B cell (primary cell): Measurements from ENCODE around the gene TNXB. TPM values are rescaled to one million over a fixed set of nuclear protein-coding genes. Genes with fewer than 3 reads are reported as not detected.

Experiments
- ATAC-seq: fragments of 200-7000 bp; cut with Tn5 transposase; one replicate; pipeline ENCODE4 v1.10.0; 2021; ENCODE audit warnings: low read depth, mild to moderate bottlenecking, moderate number of reproducible peaks, moderate library complexity
- CTCF ChIA-PET: fragments of 350-600 bp; sonication (Branson Sonifier 250); formaldehyde crosslinking; loops from one replicate; lab custom pipeline; 2021; ENCODE audit warnings: antibody characterized with exemption, inconsistent platforms; lab: Charles Lee
- POLR2A ChIA-PET: fragments of 350-600 bp; sonication (Branson Sonifier 250); formaldehyde crosslinking; loops from one replicate; lab custom pipeline; 2021; ENCODE audit warnings: antibody characterized with exemption; lab: Charles Lee
- DNase-seq: peaks from one replicate; pipeline ENCODE4 v3.0.0; 2013
- H2AFZ ChIP-seq: 2 replicates; pipeline ENCODE4 v1.6.1; 2012; ENCODE audit warnings: mild to moderate bottlenecking, low read depth, low read length; ENCODE audit not compliant: insufficient read depth, poor library complexity, severe bottlenecking
- H3K27ac ChIP-seq, 2 donors: 1 replicate in 1 of 2; 2 replicates in 1 of 2; pipeline ENCODE4 v1.5.1; 2012 to 2013; ENCODE audit warnings: low read length in 2 of 2, mild to moderate bottlenecking in 2 of 2, moderate library complexity in 1 of 2
- H3K27me3 ChIP-seq, 4 experiments: fragments of 200-600 bp in 1 of 4; sonication (generic) in 1 of 4; replicated peaks in 1 of 4; 1 replicate in 2 of 4; 2 replicates in 2 of 4; pipeline versions ENCODE4 v1.6.1 to v1.7.0; 2013 to 2016; ENCODE audit warnings: low read length in 3 of 4, mild to moderate bottlenecking in 2 of 4, mixed read lengths in 1 of 4, moderate library complexity in 1 of 4; ENCODE audit not compliant: insufficient read depth in 4 of 4, control insufficient read depth in 3 of 4; ENCODE audit errors: control extremely low read depth in 1 of 4
- H3K36me3 ChIP-seq, 2 experiments: replicated peaks in 1 of 2; 1 replicate in 1 of 2; 2 replicates in 1 of 2; pipeline versions ENCODE4 v1.6.1 to v1.7.1; 2013; ENCODE audit warnings: low read length in 1 of 2; ENCODE audit not compliant: insufficient read depth in 2 of 2, control insufficient read depth in 1 of 2; ENCODE audit errors: control extremely low read depth in 1 of 2, extremely low read depth in 1 of 2
- H3K4me1 ChIP-seq, 2 donors: fragments of 200-600 bp in 1 of 2; sonication (generic) in 1 of 2; 1 replicate in 1 of 2; 2 replicates in 1 of 2; pipeline versions ENCODE4 v1.5.1 to v1.6.1; 2013 to 2017; ENCODE audit warnings: low read length in 2 of 2; ENCODE audit not compliant: control insufficient read depth in 2 of 2, insufficient read depth in 2 of 2
- H3K4me2 ChIP-seq: replicated peaks from 2 replicates; pipeline ENCODE3; 2012; ENCODE audit warnings: mild to moderate bottlenecking, low read depth, low read length; ENCODE audit not compliant: poor library complexity, severe bottlenecking
- H3K4me3 ChIP-seq, 5 experiments: fragments of 200-600 bp in 1 of 5; sonication (generic) in 1 of 5; 1 replicate in 3 of 5; 2 replicates in 2 of 5; pipeline versions ENCODE4 v1.5.1 to v1.7.0; 2011 to 2016; ENCODE audit warnings: low read length in 4 of 5, mild to moderate bottlenecking in 4 of 5, low read depth in 2 of 5, control low read depth in 1 of 5, moderate library complexity in 1 of 5; ENCODE audit not compliant: insufficient read depth in 1 of 5; ENCODE audit errors: control extremely low read depth in 1 of 5, extremely low read depth in 1 of 5
- H3K79me2 ChIP-seq: fragments of 200-600 bp; sonication (generic); one replicate; pipeline ENCODE4 v1.6.0; 2016; ENCODE audit warnings: low read length; ENCODE audit not compliant: control insufficient read depth, insufficient read depth
- H3K9ac ChIP-seq: fragments of 200-600 bp; sonication (generic); 2 replicates; pipeline ENCODE4 v1.6.1; 2017; ENCODE audit warnings: mild to moderate bottlenecking, low read length, moderate library complexity
- H3K9me3 ChIP-seq, 3 donors: one replicate each; pipeline versions ENCODE4 v1.6.1 to v1.7.1; 2013; ENCODE audit warnings: low read length in 2 of 3; ENCODE audit not compliant: control insufficient read depth in 2 of 3, insufficient read depth in 1 of 3; ENCODE audit errors: control extremely low read depth in 1 of 3
- H4K20me1 ChIP-seq: 2 replicates; pipeline ENCODE4 v1.6.0; 2012; ENCODE audit warnings: mild to moderate bottlenecking, low read length; ENCODE audit not compliant: insufficient read depth, control insufficient read depth, poor library complexity, severe bottlenecking
- H3K27ac Mint-ChIP-seq: one replicate; pipeline ENCODE4 v1.8.0; 2021; ENCODE audit warnings: mixed read lengths
- H3K27me3 Mint-ChIP-seq: one replicate; pipeline ENCODE4 v1.8.0; 2021; ENCODE audit warnings: mixed read lengths
- H3K4me1 Mint-ChIP-seq: one replicate; pipeline ENCODE4 v1.8.0; 2021; ENCODE audit warnings: mixed read lengths
- H3K4me3 Mint-ChIP-seq: one replicate; pipeline ENCODE4 v1.8.0; 2021; ENCODE audit warnings: mixed read lengths
- H3K9me3 Mint-ChIP-seq: one replicate; pipeline ENCODE4 v1.8.0; 2022; ENCODE audit warnings: mixed read lengths; ENCODE audit not compliant: insufficient read depth
- EZH2 ChIP-seq: IDR thresholded peaks from 2 replicates; pipeline ENCODE4 v1.6.1; 2012; ENCODE audit warnings: borderline replicate concordance, low read depth, mild to moderate bottlenecking, moderate library complexity, low read length; ENCODE audit not compliant: insufficient read depth, poor library complexity, severe bottlenecking
- WGBS: methylation state at CpG from one replicate; pipeline ENCODE4 v1.1.5; 2013; ENCODE audit warnings: missing lambda C conversion rate; ENCODE audit not compliant: insufficient coverage; 5-methylcytosine and 5-hydroxymethylcytosine counted together
- intact Hi-C: fragments of 100-400 bp; cut with micrococcal nuclease; formaldehyde crosslinking; loops from one replicate; pipeline ENCODE4 v1.10.0; 2022
- polyA plus RNA-seq: library from polyadenylated mRNA; depleted of rRNA; stranded (reverse); fragments of >200 nt; gene quantifications from 2 replicates; pipeline ENCODE4 v1.2.3, GENCODE V29; 2012
- total RNA-seq, 2 donors: library from RNA; stranded (reverse); fragments of 120-200 nt in 1 of 2; gene quantifications; 1 replicate in 1 of 2; 2 replicates in 1 of 2; pipeline versions ENCODE4 v1.2.3 to v1.2.4, GENCODE V29; 2013 to 2022
- TF ChIP-seq, protein P1 (sequence below): fragments of 200-600 bp; IDR thresholded peaks from one replicate; pipeline ENCODE4 v1.8.0; 2022; ENCODE audit warnings: antibody characterized with exemption, mild to moderate bottlenecking

The TNXB gene
- total and polyA plus RNA-seq, 2 donors (not counting 1 experiment from before 2014, with no cell fraction given): 1.4 to 19.0 TPM

DNA sequence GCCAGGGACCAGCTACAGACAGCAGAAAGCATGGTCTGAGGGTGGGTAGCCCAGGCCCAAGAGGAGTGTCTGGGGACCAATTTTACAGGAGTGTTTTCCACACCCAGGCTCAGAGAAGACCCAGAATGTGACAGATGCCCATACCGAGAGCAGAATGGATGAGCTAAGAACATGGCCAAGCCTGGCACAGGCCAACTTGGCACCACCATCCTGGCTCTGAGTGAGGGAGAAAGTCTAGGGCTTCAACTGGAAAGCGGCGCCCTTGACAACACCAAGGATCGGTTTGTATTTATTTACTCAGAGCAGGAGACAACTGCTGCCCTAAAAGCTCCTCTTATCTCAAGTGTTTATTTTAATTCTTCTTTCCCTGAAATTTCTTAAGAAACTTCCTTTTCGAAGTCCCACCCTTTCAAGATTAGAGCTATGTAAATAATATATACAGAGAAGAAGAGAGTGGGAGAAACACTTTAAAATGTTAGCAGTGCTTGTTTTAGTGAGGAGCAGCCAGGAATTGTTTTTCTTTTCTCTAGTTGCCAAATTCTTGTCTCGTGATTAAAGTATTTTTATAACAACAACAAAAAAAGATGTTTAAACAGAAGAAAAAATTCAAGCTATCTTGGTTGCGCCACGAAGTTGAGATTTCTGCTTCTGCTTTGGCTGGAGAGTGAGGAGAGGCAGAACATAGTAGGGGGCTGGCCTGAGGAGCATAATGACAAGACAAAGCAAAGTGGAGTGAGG lies 16.2 kb downstream of the TNXB start:
- Mint-ChIP-seq H3K4me3 (no peak overlapping the region), H3K27ac (no peak overlapping the region), H3K27me3 (peaks cover 35% of the 10 kb centered on the region), H3K9me3 (no peaks in the 10 kb centered on the region), H3K4me1 (peaks cover 4% of the 10 kb centered on the region)
- DNase-seq (no peak), ATAC-seq (no peak)
- peaks cover 0 to 16% of the 10 kb centered on the region in 2 donors for H3K4me1 ChIP-seq
- TF ChIP-seq, protein P1, sequence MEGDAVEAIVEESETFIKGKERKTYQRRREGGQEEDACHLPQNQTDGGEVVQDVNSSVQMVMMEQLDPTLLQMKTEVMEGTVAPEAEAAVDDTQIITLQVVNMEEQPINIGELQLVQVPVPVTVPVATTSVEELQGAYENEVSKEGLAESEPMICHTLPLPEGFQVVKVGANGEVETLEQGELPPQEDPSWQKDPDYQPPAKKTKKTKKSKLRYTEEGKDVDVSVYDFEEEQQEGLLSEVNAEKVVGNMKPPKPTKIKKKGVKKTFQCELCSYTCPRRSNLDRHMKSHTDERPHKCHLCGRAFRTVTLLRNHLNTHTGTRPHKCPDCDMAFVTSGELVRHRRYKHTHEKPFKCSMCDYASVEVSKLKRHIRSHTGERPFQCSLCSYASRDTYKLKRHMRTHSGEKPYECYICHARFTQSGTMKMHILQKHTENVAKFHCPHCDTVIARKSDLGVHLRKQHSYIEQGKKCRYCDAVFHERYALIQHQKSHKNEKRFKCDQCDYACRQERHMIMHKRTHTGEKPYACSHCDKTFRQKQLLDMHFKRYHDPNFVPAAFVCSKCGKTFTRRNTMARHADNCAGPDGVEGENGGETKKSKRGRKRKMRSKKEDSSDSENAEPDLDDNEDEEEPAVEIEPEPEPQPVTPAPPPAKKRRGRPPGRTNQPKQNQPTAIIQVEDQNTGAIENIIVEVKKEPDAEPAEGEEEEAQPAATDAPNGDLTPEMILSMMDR: no peak
- no peak for TF ChIP-seq EZH2
- no peaks in the 10 kb centered on the region for H3K79me2 ChIP-seq
- H3K9me3 ChIP-seq: peaks cover 0 to 3% (median 0%) of the 10 kb centered on the region in 3 donors
- H3K4me3 ChIP-seq: no peak overlapping the region
- no peaks in the 10 kb centered on the region for H4K20me1 ChIP-seq
- 96% methylated on average over 3 of the region's 8 CpGs for WGBS
- H3K27ac ChIP-seq: no peak overlapping the region
- ChIA-PET CTCF (interaction anchor here (0.8 kb wide), 1 partner anchor 45 kb away, joined by 3 read pairs; no protein-coding TSS in a partner anchor), POLR2A (interaction anchor here (0.7 kb wide), 1 partner anchor 352 kb away, joined by 3 read pairs; no protein-coding TSS in a partner anchor)
- no peaks in the 10 kb centered on the region for H3K36me3 ChIP-seq
- peaks cover 0 to 31% (median 10%) of the 10 kb centered on the region in 4 experiments for H3K27me3 ChIP-seq
- no peak overlapping the region for H2AFZ ChIP-seq
- no peak overlapping the region for H3K9ac ChIP-seq
- intact Hi-C loops: no loop called here
- no peak overlapping the region for H3K4me2 ChIP-seq
